ENCODE measurements around the gene TMEM143.

- TF ChIP-seq CTCF (IDR thresholded peaks at IDR 0.05; ENCODE audit: low read depth, low read length) (no peak), EZH2phosphoT487 (IDR thresholded peaks at IDR 0.05; ENCODE audit: low read depth) (no peak)
Measured at GRCh38 chr19:48332351-48332661, 31.4 kb downstream of the TMEM143 start.

Measured in OCI-LY3 (cell line).